GM18858 (cell line): ENCODE data around the gene ADARB2.
"Not testable (repeated sequence)": the region's sequence is repeated elsewhere in the genome, so short reads cannot be mapped to it uniquely, and the experiment has no call there.

Source experiments
- ATAC-seq: cut with Tn5 transposase; IDR thresholded peaks from one replicate; pipeline ENCODE4 v1.9.1; 2021; ENCODE audit not compliant: unreplicated experiment

Gene ADARB2

GRCh38 chr10:1617376-1618317 is 119.7 kb downstream of the ADARB2 start:
- ATAC-seq = not testable (repeated sequence)

GRCh38 chr10:1616701-1617100 is 120.6 kb downstream of the ADARB2 start:
- ATAC-seq = not testable (repeated sequence)

GRCh38 chr10:1615186-1615954 is 122.0 kb downstream of the ADARB2 start:
- ATAC-seq = no peak

GRCh38 chr10:1613511-1613910 is 123.8 kb downstream of the ADARB2 start:
- ATAC-seq = no peak

- no peak for ATAC-seq
These were observed 124.4 kb downstream of the ADARB2 start for GRCh38 chr10:1612908-1613307.

GRCh38 chr10:1611936-1612550 is 125.3 kb downstream of the ADARB2 start:
- no peak for ATAC-seq

- no peak for ATAC-seq
These were observed 126.1 kb downstream of the ADARB2 start for GRCh38 chr10:1610986-1611770.

GRCh38 chr10:1609648-1609970 is 127.7 kb downstream of the ADARB2 start:
- no peak for ATAC-seq

- no peak for ATAC-seq
These were observed 128.3 kb downstream of the ADARB2 start for GRCh38 chr10:1608851-1609647.

GRCh38 chr10:1608408-1608807 is 128.9 kb downstream of the ADARB2 start:
- no peak for ATAC-seq

- ATAC-seq = no peak
These were observed 129.9 kb downstream of the ADARB2 start for GRCh38 chr10:1607466-1607865.

GRCh38 chr10:1605999-1606940 is 131.1 kb downstream of the ADARB2 start:
- no peak for ATAC-seq

- ATAC-seq = no peak
These were observed 132.2 kb downstream of the ADARB2 start for GRCh38 chr10:1605121-1605520.

GRCh38 chr10:1604246-1604645 is 133.1 kb downstream of the ADARB2 start:
- no peak for ATAC-seq

GRCh38 chr10:1603181-1603580 is 134.1 kb downstream of the ADARB2 start:
- no peak for ATAC-seq

GRCh38 chr10:1602037-1602484 is 135.3 kb downstream of the ADARB2 start:
- ATAC-seq = no peak

GRCh38 chr10:1601406-1601805 is 135.9 kb downstream of the ADARB2 start:
- ATAC-seq = no peak

GRCh38 chr10:1600861-1601260 is 136.5 kb downstream of the ADARB2 start:
- no peak for ATAC-seq
